GM18517 (cell line): ENCODE results near the gene PRICKLE2.

ENCODE experiments used
- ATAC-seq: cut with Tn5 transposase; IDR thresholded peaks from one replicate; pipeline ENCODE4 v1.9.1; 2021; ENCODE audit warnings: mild to moderate bottlenecking, moderate library complexity; ENCODE audit not compliant: unreplicated experiment

PRICKLE2 gene

GRCh38 chr3:64054488-64054887 is 170.8 kb downstream of the PRICKLE2 start:
- ATAC-seq = no peak

- no peak for ATAC-seq
Measured at GRCh38 chr3:64053581-64053980, 171.7 kb downstream of the PRICKLE2 start.

- no peak for ATAC-seq
Measured at GRCh38 chr3:64053117-64053516, 172.1 kb downstream of the PRICKLE2 start.

- no peak for ATAC-seq
Measured at GRCh38 chr3:64049832-64050231, 175.4 kb downstream of the PRICKLE2 start.

GRCh38 chr3:64049136-64049535 is 176.1 kb downstream of the PRICKLE2 start:
- ATAC-seq = no peak

- no peak for ATAC-seq
Measured at GRCh38 chr3:64048631-64049061, 176.6 kb downstream of the PRICKLE2 start.

GRCh38 chr3:64047787-64048186 is 177.5 kb downstream of the PRICKLE2 start:
- no peak for ATAC-seq

- no peak for ATAC-seq
Measured at GRCh38 chr3:64046996-64047594, 178.2 kb downstream of the PRICKLE2 start.

- no peak for ATAC-seq
Measured at GRCh38 chr3:64046592-64046991, 178.7 kb downstream of the PRICKLE2 start.

GRCh38 chr3:64042952-64043351 is 182.3 kb downstream of the PRICKLE2 start:
- no peak for ATAC-seq
